ENCODE results near the gene EEIG1.

DNA sequence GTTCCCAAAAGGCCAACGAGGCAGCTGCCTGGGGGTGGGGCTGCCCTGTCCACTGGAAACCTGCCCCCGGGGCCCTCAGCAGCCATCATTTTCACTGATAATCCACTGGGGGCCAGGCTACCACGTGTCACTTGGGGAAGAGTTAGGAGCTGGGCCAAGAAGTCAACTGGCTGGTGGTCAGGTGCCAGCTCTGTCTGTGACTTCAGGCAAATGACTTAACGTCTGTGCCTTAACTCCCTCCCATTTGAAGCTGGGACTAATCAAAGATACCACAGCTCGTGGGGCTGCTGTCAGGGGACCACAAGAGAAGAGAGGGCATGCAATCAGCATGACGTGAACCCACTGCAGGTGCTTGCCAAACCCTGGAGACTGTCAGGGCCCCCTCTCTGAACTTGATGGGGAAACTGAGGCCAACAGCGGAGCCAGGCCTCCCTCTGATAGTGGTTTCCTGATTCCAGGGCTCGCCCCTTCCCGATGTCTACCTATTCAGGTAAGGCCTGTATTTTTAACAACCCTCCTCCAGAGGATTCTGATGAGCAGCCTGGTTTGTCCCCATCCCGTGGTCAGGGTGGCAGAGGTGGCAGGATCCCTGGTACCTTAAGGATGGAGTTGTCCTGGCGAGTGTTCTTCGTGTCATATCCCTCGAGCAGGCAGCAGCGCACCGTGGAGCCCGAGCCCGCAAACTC, 30.8 kb downstream of the EEIG1 start:
- TF ChIP-seq ZNF274 (IDR thresholded peaks at IDR 0.05; ENCODE audit: low read depth, low read length) (no peak), YY1 (IDR thresholded peaks at IDR 0.05; ENCODE audit: insufficient read depth, insufficient read length) (no peak), SUZ12 (IDR thresholded peaks at IDR 0.05; ENCODE audit: extremely low read depth, insufficient read depth, insufficient read length) (no peak)

All from NT2/D1 (cell line).